ENCODE results near the gene APPL1.

- no peak for TF ChIP-seq BHLHE40 (IDR thresholded peaks at IDR 0.05; ENCODE audit: borderline replicate concordance)
- no peak for TF ChIP-seq NFRKB (IDR thresholded peaks at IDR 0.05)
- TF ChIP-seq L3MBTL2 (conservative IDR thresholded peaks at IDR 0.05), result no peak
- no peak for TF ChIP-seq SP1 (IDR thresholded peaks at IDR 0.05)
- TF ChIP-seq HDGF (IDR thresholded peaks at IDR 0.05; ENCODE audit: borderline replicate concordance), result no peak
Observed at GRCh38 chr3:57194641-57195040, 32.9 kb upstream of the APPL1 start.

All from HEK293T (cell line).